Measurements from ENCODE around the gene ADIPOQ.
"Not testable (repeated sequence)": the region's sequence is repeated elsewhere in the genome, so short reads cannot be mapped to it uniquely, and the experiment has no call there.

Gene ADIPOQ

DNA sequence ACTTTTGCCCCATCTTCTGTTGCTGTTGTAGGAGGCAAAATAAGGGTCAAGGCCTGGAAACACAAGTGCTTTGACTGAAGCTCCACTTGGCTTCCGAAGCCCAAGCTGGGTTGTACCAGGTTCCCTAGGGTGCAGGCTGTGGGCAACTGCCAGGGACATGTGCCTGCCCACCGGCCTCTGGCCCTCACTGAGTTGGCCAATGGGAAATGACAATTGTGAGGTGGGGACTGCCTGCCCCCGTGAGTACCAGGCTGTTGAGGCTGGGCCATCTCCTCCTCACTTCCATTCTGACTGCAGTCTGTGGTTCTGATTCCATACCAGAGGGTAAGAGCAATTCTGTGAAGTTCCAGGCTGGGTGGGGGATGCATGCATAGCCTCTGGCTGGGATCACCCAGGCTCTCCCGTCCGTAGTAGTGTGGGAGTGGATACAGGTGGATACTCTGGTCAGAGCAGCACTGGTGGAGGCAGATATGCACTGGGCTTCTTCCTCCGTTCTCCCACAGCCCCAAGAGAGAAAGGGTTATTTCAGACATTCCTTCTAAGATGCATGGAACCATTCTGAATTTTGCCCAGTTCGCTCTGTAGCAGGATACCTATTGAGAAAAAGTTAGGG lies at the start of gene ADIPOQ:
ADIPOQ (plus strand) TSS at position 285 of the 613 bp plus-strand sequence. CDS start 10,349 bp downstream, outside the sequence.
- DNase-seq = no peak

DNA sequence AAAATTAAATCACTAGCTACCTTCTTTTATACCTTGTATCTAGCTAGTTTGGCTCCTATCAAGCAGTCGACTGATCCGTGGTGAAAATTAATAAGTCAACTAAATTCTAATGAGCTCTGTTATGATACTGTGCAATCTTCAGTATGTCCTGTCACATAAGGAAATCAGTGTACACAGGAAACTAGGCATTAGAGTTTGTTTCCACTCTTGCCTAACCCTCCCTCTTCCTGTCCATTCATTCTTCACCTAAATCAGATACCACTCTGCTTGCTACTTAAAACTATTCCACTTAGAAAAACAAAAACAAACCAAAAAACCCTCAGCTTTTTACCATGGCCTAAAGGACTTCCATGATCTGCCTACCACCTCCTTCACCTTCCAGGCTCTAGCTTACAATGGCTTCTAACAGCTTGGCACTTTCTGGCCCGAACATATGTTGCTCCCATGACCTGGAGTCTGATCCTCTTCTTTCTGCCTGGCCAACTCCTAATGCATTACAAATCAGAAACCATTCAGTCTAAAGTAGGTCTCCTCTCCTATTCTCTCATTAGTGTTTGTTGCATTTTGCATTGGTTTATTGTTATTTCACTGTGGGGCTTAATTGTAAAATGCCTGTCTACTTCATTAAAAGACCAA lies 44.2 kb upstream of the ADIPOQ start:
- no peak for DNase-seq

DNA sequence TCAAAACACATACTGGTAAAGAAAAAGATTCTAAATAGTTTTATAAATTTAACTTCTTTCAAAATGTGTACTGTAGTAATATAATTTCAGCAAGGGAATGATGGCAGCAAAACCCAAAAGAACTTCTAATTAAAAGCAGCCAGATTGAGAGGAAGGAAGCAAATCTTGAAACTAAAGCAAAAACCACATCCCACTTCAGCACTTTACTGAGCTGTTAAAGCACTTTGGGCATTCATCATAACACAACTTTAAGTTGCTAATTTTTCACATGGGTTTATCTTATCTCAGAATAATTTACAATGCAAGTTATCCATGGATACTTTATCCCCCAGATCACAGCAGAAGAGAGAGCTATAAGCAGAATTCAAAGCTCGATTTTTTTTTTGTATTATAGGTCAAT lies 42.2 kb upstream of the ADIPOQ start:
- no peak for DNase-seq

DNA sequence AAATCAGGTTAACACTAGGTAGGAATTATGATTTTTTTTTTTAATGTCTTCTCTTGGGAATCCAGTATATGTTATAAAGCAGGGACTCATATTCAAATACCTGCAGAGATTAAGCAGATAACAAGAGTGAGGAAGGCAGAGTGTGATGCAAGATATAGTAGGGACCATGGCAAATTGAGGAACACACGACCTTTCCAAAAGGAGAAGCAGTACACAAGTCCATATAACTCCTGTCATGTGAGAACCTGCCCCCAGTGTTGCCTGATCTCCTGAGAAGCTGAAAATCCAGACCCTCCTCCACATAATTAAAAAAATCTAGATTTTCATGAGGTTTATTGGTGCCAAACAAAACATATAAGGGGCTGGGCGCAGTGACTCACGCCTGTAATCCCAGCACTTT lies 39.8 kb upstream of the ADIPOQ start:
- no peak for DNase-seq

DNA sequence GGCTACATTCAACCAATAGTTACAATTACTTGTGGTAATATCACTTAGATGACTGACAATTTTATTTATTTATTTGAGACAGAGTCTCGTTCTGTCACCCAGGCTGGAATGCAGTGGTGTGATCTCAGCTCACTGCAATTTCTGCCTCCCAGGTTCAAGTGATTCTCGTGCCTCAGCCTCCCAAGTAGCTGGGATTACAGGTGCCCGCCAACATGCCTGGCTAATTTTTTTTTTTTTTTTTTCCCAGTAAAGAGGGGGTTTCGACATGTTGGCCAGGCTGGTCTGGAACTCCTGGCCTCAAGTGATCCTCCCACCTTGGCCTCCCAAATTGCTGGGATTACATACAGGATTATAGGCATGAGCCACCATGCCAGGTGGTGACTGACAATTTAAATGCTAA lies 39.1 kb upstream of the ADIPOQ start:
- not testable (repeated sequence) for DNase-seq

DNA sequence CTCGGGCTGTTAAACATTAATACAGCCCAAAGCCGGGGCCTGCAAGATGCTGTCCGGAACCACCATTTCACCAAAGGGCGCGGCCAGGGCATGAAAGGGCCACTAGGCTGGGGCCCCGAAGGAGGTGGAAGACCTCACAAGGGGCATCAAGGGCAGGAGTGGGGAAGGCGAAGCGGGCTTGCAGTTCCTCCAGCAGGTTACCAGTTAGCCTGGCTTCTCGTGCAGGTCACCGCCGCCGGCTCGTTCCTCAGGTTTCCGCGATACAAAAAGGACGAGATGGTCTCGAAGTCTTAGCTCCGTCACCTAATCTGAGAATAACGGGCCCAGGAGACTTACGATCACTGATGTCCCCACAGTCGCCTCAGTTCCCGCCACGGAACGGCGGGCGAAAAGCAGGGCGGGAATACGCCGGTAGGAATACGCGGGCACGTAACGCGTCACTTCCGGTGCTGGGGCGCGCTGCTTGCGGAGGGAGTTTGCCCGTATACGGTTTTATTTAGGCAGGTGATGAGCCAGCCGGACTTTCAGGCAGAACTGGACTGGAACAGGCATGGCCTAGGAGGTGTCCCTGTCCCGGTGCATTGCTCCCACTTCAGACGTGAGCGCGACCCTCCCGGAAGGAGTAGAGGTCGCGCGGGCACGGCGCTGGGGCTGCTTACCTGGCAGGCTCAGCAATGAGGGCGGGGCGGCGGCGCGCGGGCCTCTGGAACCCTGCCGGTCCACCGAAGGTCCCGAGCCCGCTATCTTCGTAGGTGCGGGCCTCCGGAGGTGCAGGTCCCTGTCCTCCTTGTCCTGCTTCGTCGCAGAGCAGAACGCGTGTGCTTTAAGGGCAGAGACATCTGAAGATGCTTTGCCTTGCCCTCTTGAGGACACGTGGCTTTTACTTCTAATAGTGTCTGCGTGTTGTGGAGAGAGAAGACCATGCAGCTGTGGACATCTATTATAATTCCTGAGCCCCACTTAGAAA lies 36.1 kb upstream of the ADIPOQ start, which contains the start of gene RFC4:
RFC4 (minus strand) TSS at position 394 of the 967 bp plus-strand sequence. CDS start 1,769 bp downstream, outside the sequence.
- DNase-seq = peak; percentile 87 to 88

DNA sequence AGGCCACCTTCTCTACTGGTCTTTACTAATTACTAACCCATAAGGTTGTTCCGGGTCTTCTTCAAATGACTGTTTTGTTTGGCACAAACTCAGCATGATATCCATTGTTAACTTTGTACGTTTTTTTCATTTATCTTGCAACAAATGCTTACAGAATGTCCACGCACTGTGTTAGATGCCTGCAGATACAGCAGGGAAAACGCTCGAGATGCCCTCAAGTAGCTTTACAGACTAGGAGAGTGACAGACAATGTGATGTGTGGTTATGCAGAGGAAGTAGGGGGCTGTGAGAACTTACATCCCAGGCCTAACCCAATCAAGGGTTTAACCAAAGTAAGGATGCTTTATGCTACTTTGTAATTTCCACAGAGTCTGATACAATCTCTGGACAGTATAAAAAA lies 35.3 kb upstream of the ADIPOQ start:
- no peak for DNase-seq

DNA sequence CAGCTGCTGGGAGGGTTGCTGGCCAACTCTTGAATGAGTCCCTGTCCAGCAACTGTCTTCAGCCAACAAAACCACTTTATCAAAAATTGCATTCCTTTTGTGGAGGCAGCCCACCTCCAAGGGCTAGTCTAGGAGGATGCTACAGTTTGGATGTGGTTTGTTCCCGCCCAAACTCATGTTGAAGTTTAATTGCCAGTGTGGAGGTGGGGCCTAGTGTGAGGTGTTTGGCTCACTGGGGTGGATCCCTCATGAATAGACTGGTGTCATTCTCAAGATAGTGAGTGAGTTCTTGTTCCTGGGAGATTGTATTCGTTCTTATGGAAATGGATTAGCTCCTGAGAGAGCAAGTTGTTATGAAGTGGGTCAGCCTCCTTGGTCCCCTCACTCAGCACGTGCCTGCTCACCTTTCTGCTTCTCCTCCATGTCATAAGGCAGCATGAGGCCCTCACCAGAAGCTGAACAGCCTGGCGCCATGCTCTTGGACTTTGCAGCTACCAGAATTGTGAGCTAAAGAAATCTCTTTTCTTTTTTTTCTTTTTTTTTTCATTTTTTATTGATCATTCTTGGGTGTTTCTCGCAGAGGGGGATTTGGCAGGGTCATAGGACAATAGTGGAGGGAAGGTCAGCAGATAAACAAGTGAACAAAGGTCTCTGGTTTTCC lies 32.0 kb upstream of the ADIPOQ start:
- DNase-seq = no peak

DNA sequence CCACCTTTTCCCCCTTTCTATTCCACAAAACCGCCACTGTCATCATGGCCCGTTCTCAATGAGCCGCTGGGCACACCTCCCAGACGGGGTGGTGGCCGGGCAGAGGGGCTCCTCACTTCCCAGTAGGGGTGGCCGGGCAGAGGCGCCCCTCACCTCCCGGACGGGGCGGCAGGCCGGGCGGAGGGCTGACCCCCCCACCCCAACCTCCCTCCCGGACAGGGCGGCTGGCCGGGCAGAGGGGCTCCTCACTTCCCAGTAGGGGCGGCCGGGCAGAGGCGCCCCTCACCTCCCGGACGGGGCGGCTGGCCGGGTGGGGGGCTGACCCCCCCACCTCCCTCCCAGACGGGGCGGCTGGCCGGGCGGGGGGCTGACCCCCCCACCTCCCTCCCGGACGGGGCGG lies 31.2 kb upstream of the ADIPOQ start:
- DNase-seq = not testable (repeated sequence)

DNA sequence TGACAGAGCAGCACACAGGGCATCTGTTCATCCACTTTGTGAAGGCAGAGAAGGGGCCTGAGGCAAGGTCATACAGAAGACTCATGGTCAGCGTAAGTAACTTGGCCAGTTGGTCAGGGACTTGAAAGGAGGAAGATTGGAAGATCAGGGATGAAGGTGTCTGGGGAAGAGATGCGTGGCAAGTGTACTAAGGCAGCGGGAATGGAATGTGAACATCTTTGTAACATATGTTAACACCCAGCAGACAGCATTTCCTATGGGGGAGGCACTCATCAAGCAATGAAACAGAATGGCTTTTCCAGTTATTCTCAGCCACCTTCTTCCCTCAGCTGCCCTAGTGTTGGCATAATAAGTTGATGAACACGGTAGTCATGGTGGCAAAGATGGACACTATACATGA lies 28.4 kb upstream of the ADIPOQ start:
- no peak for DNase-seq

DNA sequence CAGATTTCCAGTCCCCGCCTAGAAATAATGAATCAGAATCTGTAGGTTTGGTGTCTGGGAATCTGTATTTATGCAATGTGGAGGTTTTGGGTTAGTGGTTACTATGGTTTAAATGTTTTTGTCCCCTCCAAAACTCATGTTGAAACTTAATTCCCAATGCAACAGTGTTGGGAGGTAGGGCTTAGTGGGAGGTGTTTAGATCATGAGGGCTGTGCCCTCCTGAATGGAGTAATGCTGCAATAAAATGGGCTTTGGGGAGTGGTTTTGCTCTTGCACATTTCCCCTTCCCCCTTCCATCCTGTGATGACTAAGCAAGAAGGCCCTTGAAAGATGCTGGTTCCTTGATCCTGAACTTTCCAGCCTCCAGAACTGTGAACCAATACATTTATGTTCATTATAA lies 27.1 kb upstream of the ADIPOQ start:
- DNase-seq = no peak

DNA sequence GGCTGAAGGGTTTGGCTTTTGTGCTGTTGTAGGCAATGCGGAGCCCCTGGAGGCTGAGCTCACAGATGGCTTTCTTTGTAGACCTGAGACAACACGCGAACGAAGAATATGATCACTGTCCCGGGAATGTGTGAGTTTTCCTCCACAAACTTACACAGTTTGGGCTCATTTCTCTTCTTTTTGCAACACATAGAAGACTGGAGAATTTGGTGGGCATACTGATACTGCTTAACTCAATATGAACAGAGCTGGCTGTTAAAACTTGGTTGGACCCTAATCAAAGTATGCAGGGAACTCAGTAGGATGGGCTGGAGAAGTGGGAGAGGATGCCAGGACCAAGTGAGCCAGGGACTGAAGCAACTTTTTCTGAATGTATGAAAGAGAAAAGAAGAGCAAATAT lies 24.0 kb upstream of the ADIPOQ start:
- DNase-seq = no peak

DNA sequence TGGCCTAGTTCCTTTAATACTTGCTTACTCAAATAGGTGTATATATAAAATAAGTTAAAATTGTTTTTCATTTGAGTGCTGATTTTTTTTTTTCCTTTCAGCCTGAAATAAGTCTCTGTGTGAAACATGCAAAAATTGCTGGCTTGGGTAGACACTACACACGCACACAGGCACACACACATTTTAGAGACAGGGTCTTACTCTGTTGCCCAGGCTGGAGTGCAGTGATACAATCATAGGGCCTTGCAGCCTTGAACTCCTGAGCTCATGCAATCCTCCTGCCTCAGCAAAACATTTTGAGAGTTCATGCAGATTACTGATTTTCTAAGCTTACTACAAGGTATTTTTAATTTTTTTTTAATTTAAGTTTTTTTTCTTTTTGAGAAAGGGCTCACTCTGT lies 23.6 kb upstream of the ADIPOQ start:
- DNase-seq = no peak

DNA sequence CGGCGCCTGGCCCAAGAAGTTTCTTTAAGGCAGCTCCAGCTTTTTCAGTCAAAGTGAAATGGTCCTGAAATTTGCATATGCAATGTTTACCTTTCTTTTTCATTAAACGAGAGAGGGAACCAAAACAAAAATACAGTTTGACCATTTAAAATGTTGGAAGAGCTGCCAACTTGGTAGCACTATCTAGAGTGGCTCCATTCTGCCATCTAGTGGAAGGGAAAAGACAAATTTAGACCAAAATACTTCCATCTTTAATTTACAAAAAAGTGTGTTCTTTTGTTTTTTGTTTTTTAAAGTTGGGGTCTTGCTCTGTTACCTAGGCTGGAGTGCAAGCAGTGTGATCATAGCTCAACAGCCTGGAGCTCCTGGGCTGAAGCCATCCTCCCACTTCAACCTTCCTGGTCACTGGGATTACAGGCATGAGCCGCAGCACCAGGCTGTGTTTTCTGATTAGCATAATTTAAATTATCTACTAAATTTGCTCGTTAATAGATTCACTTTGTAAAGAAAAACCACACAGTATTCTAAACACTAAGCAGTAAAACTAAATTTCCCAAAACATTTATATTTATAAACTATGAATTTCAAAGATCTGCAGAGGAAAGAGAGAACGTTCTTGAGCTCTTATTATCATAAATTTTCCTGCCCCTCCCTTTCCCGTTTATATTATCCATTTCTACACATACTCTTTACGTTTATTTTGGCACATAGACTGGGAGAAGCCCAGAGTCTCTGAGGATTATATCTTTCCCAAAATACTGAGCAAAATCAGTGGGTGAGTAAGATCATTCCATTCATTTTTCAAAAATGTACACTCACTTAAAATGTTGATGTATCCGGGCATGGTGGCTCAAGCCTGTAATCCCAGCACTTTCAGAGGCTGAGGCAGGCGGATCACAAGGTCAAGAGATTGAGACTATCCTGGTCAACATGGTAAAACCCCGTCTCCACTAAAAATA lies 20.8 kb upstream of the ADIPOQ start:
- DNase-seq = peak; percentile 51 to 60

DNA sequence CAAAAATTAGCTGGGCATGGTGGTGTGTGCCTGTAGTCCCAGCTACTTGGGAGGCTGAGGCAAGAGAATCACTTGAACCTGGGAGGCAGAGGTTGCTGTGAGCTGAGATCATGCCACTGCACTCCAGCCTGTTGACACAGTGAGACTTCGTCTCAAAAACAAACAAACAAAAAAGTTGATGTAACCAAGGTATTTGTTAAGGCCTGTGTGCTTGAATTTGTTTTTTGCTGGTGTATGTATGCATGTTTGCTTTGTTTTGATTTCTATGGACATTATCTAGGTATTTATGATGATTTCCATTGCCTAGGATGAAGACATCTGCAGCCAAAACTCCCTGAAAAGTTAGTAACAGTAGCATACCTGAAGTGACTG lies 20.1 kb upstream of the ADIPOQ start:
- DNase-seq = not testable (repeated sequence)

DNA sequence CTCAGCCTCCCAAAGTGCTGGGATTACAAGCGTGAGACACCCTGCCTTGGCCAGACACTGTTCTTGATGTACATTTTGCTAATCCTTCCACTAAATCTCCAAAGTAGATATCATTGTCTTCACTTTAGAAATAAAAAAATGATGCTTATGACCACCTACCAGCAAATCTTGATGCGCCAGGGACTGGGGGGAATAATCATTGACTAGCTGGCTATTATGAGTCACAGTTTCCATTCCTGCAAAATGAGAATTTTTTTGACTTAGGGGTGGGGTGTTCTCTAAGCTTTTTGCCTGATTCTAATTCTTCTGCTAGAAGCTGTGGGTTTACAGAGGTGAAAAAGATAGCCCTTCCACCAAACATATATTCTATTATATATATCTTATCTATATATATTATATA lies 19.1 kb upstream of the ADIPOQ start:
- no peak for DNase-seq

DNA sequence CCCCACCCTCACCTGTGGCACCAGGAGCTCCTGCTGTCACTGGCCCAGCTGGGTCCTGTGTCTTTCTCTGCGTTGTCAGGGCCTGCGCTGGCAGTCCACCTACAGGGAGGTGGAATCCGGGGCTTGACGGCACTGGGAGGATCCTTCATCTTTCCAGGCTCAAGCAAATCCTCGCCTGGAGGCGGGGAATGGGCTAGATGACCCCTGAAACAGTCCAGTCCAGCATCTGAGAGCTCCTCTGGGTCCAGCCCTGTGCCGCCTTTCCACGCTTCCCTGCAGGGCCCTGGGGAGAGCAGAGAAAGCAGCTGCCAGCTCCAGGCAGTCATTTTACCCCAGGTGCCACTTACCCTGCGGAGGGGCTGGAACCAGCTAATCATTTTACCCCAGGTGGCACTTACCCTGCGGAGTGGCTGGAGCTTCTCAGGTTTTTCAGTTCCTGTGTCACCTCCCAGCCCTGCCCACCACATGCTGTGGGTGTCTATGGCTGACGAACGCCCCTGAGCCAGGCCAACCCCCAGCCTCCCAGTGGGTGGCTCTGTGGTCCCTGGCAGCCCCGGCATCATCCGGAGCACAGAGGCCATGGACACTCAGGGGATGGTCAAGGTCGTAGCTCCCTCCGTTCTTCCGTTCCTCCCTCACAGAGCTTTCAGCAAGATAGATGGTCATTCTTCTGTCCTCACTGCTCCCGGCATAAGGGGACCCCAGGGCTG lies 17.9 kb upstream of the ADIPOQ start:
- DNase-seq = peak in 1 of 2 experiments; percentile 46

DNA sequence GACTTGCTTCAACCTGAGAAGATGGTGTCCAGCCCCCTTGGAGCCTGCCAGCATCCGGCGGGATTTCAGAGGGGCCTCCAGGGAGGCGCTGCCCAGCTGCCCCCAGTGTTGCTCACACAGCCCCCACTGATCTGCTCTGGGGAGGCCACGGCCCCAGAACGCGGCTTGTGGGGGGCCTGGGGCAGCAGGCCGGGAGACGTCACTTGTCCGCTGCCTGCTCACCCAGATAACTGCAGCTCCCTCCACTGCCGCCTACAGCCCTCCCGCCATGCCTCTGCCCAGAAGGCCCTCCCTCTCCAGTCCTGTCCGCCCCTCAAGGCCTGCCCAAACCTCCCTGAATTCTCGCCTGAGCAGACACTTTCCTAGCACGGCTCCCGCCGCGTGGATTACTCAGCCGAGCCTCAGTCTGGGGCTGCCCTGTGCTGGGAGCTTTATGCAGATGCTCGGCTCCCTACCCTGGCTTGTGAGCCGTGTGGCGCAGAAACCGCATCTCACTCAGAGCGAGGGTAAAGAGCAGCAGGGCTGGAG lies 17.2 kb upstream of the ADIPOQ start:
- peak in 1 of 2 experiments; percentile 60 for DNase-seq

DNA sequence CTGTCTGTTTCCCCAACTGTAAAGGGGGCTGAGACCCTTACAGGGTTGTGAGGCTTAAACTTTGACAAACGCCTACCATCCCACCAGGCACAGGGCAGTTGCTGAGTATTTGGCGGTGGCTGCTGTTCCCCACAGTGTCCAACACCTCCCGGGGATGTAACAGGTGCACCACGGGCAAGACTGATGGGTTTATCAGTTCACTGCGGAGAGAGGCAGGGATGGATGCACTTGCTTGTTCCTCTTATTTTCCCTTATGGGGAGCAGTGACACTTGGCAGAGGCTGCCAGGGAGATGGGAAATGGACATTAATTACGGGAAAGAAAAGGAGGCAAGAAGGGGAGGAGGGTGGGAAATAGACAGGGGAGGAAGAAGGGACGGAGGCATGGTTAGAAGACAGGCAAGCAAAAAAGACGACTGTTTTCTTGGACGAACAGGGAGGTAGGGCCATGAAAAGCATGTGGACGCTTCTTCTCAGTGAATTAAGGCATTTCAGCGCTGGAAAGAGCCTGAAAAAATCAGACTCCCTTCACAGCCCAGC lies 16.6 kb upstream of the ADIPOQ start:
- DNase-seq = peak in 1 of 2 experiments; percentile 44

DNA sequence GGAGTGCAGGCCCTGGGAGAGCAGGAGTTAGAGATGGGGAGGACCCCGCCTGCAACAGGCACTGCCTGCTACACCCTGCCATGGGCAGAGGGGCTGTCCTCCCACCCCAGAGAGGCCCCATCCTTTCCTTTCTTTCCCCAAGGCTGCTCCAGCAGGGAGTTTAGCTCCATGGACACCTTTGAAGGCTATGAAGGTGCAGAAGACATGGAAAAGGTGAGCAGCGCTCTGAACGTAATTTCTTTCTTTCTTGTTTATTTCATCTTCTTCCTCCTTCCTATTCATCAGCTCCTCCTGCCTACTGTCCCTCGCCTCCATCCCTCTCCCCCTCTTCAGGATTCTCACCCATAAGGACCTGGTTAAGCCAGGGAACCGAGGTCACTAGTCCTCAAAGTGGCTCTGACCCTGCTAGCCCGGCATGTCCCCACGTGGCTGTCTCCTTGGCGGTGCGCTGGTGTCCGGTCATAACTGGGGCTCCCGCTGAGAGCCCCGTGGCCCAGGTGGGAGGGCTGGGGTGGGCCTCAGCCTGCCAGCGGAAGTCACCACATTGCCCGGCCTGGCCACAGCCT lies 16.0 kb upstream of the ADIPOQ start:
- DNase-seq = peak in 1 of 2 experiments; percentile 41

Measured in NCI-H524 (cell line).